GM21723 (cell line): ENCODE results near the gene KRT9.

ENCODE experiments used
- ATAC-seq: cut with Tn5 transposase; IDR thresholded peaks from one replicate; pipeline ENCODE4 v1.9.1; 2021; ENCODE audit warnings: mild to moderate bottlenecking, moderate library complexity; ENCODE audit not compliant: unreplicated experiment

The KRT9 gene

GRCh38 chr17:41516147-41516829 lies 55.6 kb downstream of the KRT9 start:
- ATAC-seq, result no peak
